Stimulated activated CD8-positive, alpha-beta memory T cell treated with anti-CD3 and anti-CD28 coated beads, Interleukin-7, amount 100 ng/mL, for 1 hour (primary cell): ENCODE data around the gene RASSF1.

Experiments used
- DNase-seq, 2 donors: peaks; one replicate each; pipeline ENCODE4 v3.0.0-alpha.2; 2020; ENCODE audit warnings: low read depth in 2 of 2

The RASSF1 gene

DNA sequence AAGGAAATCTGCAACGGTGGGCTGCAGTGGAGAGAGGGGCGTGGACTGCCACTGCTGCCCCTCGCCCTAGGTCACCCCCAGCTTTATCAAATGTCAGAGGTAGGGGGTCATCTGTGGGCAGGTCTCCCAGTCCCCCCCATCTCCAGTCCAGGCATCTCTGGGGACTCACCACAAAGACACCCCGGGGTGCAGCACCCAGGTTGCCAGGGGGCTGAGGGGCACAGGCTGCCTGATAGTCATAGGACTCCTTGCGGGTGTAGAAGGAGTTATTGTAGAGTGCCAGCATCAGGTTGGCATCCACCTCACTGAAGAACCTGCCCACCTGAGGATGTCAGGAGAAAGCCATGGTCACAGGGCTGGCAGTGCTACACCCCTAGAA lies 25.2 kb upstream of the RASSF1 start:
- DNase-seq: no peak

DNA sequence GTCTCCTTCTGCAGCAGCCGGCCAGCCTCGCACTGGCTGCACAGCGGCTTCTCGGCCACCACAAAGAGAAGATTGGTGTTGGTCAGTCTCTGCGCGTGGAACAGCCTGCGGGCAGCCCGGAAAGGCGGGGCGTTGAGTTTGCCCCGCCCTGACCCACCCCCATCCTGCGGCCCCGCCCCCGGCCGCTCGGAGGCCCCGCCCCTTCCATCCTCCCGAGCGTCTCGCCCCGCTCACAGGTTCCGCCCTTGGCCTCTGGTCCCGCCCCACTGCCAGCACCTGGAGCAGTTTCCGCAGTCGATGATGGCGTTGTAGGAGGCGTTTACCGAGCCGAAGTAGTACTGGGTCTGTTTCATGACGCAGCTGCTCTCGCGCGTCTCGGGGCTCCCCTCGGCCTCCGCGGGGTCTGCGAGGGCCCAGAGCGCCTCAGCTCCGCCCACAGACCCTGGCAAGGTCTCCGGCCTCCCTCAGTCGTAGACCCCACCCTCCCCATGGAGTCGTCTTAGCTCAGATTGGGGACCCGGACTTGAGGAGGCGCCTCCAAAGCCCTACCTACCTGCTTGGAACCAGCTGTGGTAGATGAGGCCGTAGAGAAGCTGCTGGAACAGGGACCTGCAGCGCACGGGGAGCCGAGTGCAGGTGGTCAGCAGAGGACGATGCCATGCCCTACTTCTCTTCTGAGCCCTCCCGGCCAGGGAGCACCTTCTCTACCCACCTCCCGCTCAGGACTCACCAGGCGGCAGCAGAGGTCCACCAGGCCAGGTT lies 24.6 kb upstream of the RASSF1 start:
- DNase-seq: peak; percentile 83 to 89

DNA sequence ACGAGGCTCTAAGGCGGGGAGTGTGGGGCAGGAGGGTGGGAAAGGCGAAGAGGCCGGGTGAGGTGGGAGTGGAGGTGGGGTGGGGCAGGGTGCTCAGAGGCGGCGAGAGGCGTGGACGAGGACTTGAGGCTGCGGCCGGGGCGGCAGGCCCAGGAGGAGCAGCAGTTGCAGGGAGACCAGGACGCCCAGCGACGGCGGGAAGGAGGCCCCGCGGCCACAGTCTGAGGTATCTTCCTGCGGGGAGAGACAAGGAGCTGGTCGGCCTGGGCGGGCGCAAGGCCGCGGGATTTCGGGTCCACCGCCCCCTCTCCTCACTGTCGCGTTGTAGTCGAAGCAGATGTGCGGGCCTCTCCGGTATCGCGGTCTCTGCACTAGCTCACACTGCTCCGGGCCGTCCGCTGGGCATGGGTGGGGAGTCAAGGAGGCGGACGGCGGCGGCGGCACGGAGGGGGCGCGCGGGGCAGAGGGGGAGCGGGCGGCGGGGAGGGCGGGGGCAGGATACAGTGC lies 24.0 kb upstream of the RASSF1 start:
- DNase-seq: no peak

DNA sequence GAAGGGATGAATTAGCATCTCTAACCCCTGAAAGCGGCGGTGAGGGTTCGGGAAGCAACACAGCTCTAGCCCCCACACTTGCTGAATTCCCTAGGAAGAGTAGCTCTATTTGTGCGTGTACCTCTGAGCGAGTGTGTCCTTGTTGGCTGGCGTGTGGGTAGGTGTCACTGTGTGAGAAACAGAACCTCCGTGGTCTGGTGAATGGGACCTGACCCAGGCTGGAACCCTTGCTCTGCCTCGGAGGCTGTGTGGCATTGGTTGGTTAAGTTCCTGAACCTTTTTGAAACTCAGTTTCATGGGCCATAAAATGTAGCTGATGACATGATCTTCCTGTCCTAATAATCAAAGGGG lies 19.1 kb upstream of the RASSF1 start:
- DNase-seq: no peak

DNA sequence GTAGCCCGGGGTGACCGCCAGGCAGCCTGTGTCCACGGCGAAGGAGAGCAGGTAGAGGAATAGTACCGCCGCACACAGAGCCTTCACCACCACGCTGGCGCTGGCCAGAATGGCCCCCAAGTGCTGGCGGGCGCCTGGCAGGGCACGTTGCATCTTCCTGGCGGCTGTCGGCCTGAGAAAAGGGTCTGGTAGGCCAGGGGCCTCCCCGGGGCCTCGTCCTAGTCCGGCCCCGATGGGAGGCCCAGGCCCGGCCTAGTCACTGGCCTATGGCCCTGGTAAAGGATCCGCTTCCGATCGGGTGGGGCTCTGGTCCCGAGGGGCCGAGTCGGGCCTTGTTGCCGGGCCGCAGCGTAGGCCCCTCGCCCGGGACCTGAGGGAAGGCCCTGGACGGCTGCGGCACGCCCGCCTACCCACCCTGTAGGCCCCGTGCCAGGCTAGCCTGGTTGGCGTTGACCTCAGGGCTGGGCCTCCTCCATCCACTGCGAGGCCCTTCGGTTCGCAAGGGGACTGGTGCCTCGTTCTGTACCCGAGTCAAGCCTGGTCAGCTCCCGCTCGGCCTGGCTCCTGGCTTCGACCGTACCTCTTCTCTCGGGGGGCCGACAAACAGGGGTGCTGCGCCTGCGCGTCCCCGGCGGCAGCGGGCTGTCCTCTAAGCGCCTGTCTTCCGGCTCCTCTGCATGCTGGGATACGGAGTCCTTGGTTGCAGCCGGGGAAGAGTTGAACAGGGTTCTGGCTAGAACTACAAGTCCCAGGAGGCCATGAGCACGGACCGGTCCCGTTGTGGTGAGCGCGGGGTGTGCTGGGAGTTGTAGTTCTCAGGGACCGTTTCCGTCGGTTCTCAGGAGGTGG lies 18.5 kb upstream of the RASSF1 start, which contains the start of gene TMEM115:
TMEM115 (minus strand) TSS at position 611 of the 849 bp plus-strand sequence; CDS start at position 153, 458 bp downstream.
- peak; percentile 84 to 87 for DNase-seq

DNA sequence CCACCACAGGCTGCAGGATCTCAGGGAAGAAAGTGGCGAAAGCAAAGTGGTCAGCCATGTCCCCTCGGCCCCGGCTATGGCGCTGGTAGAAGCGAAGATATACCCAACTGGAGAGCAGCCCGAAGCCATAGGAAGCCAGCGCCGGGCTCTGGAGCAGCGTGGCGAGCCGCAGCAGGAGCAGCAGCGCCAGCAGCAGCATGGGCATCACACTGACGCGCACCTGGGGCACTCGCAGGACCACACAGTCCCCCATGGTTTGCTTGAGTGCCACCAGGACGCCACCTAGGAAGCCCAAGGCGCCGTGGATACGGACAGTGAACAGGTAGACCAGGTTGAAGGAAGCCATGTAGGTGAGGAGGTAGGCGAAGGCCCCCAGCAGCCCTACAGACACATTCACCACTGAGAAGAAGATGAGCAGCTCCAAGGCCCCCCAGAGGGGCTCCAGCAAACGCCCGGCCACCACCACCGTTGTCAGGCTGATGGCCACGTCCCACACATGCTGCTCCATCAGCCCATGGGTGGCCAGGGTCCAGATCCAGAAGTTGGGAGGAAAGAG lies 17.8 kb upstream of the RASSF1 start:
- DNase-seq: no peak

DNA sequence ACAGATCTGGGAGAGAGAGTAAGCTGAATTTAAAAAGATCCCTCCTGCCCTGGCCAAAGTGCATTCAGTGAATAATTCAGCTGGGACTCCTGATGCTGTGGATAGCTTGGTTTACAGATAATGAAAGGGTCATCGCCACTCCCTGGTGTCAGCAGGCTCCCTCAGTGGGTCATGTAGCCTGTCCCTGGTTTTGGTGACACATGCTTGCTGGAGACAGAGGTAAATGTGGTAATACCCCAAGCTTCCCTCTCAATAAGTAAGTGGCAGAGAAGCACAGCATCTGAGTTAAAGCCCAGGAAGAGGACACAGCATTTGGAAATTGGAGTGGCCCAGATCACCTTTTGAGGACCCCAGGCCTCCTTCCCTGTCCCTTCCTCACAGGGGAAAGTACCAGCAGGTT lies 16.8 kb upstream of the RASSF1 start:
- no peak for DNase-seq

DNA sequence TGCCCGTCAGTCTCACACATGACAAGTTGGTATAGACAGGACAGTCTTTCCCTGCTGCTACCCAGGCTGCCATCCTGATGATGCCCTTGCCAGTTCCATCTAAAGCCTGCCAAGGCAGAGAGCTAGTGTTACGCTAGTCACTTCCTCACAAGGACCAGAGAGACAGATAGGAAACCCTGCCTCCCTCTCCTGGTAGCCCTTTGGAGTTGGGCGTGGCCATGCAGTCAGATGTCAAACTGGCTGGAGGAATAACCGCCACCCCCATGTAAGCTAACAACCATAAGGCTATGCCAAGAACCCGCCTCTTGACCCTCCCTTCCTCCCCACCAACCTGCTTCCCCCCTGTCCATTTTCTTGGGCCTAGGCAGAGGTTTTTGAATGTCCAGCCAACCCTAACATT lies 15.9 kb upstream of the RASSF1 start:
- no peak for DNase-seq

DNA sequence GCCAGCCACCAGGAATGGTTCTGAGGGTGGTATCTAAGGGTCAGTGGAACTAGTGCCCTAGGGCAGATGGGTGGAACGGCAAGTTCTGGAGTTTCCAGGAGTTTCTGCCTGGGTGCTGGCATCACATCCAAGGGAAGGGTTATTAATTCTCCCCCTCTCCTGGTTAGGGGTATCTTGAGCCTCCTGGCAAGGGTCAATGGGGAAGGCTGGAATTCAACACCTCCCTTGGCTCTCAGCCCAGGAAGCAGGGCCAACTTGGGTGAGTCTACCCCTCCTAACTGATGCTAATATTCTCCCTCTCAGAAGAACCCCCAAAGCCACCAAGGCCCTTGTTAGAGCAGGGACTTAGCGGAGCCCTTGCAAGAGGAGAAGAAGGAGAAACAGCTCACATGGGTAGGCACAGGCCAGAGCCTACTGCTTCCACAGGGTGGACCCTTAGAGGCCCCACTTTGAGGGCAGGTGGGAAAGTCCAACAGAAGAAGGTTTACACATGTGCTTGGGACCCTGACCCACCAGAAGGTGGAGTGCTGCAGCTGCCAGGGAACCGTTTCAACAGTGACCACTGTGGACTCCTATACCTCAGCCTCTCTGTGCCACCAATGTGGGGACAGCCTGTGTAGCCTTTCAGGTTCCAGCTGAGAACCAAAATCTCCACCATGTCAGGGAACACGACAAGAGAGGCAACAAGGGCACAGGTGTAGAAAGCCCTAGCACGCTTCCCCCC lies 15.4 kb upstream of the RASSF1 start:
- DNase-seq: no peak

DNA sequence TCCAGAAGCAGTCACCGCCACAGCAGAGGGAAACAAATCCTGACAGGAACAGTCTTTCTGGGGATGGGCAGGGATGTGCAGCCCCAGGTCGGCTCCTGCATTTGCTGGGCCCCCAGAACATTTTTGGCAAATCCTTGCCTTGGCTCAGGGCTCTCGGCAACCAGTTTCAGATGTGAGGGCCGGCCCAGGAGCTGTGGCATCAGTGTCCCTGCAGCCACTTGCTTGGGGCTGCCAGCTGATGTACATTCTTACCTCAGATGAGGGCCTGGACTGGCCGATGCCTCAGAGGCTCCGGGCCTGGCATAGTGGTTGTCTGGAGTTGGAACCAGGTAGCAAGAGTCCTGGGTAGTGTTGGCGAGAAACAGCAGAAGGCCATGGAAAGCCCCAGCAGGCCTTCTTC lies 14.2 kb upstream of the RASSF1 start:
- DNase-seq: no peak

DNA sequence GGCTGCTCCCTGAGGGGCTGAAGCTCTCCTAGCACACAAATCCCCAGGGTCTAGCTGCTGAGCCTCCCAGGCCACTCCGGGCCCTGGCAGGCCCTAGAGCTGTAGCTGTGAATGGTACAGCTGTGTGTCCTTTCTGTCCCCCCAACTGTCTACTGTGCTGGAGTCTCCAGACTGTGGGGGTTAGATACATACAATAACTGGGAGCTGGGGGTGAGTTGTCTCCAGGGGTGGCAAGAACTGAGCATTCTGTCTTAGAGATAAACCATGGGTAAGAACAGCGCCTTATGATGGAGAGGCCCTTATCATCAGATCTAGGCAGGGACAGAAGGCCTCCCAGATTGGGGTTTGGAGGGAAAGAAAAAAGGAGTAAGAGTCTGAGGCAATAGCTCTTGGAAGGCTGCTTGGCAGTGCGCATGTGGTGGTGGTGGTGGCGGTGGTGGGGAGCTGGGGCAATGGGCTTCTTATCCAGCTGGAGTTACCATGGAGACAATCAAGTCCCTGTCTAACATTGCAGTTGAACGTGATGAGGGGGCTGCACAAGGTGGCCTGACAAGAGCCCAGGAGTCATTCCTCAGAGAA lies 13.6 kb upstream of the RASSF1 start:
- DNase-seq: no peak

DNA sequence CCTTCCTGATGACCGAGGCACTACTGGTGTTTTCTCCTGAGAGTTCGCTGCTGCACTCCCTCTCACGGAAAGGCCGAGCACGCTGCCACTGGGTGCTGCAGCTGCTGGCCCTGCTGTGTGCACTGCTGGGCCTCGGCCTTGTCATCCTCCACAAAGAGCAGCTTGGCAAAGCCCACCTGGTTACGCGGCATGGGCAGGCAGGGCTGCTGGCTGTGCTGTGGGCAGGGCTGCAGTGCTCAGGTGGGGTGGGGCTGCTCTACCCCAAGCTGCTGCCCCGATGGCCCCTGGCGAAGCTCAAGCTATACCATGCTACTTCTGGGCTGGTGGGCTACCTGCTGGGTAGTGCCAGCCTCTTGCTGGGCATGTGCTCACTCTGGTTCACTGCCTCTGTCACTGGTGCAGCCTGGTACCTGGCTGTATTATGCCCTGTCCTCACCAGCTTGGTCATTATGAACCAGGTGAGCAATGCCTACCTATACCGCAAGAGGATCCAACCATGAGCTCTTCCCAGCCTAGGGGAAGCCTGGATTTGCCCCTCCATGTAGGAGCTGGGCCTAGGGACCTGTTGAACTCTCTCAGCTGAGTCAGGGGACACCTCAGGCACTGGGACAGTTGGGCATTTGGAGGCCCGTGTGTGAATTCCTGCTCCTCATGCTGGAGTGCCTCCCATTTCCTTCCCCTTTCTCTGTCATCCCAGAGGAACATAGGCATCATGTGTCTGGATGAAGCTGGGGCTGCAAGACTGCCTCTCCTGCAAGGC lies 12.8 kb upstream of the RASSF1 start:
- no peak for DNase-seq

DNA sequence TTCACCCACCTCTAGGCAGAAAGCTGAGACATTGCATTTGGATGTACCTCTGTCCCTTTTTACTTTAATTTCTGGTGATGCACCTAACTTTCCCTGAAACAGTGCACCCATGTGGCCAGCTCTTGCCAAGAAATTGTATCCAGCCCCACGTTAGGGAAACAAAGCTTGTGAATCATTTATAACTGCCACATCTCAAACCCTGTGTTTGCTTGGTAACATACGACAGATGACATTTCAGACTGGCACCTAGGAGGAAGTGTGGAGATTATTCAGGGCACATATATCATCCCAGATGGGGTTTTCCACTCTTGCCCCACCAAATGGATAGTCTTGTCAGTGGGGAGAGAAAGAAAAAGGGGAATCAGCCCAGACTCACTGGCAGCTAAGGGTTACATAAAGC lies 12.1 kb upstream of the RASSF1 start:
- no peak for DNase-seq

DNA sequence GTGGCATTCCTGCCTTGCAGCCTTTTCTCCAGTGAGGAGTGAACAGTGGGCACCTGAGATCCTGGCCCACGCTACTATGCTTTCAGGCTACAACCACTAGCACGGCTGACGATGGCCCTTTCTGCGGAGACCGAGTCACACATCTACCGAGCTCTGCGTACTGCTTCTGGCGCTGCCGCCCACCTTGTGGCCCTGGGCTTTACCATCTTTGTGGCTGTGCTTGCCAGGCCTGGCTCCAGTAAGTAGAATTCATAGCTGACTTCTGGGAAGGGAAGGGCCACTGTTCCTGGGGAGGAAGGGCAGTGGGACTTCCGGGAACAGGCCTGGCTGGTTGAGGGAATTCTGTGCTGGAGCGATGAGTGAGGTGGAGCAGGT lies 10.7 kb upstream of the RASSF1 start:
- no peak for DNase-seq

DNA sequence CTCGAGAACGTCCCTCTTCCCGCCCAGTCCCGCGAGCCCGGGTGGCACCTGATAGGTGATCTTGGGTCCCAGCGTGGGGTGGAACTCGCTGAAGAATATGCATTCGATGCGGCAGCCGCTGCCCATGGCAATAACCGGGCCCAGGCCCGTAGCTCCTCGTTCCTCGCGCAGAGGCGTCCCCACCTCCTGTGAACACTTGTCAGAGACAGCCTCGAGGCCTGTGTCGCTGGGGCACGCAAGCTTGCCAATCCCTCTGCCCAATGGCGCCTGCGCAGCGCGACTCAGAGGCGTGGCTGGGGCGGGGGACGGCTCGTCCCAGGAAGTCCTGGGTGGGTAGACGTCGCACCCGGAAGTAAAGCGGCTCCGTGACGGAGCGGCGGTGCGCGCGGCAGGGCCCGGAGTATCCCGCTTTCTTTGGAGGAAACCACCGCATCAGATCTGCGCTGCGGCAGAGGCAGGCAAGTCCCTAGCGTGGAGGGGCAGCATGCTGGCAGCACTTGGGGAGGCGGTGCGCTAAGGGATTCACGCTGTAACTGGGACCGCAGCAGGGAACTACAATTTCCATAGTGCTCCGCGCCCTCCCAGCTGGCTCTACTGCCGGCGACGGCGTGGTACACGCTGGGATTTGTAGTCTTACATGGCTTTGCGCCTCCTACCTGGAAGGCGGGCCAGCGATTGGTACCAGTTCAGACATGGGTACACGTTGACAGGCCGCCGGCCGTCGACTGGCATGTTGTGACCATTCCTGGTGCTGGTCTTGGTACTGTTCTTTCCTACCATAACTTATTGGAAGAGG lies 10.1 kb upstream of the RASSF1 start, which contains the start of the genes CYB561D2 and NPRL2:
CYB561D2 (plus strand) TSS at position 336 of the 796 bp plus-strand sequence. CDS start 572 bp downstream, outside the sequence.
NPRL2 (minus strand) TSS at position 249 of the 796 bp plus-strand sequence; CDS start at position 126, 123 bp downstream.
- DNase-seq: peak; percentile 98 to 99

DNA sequence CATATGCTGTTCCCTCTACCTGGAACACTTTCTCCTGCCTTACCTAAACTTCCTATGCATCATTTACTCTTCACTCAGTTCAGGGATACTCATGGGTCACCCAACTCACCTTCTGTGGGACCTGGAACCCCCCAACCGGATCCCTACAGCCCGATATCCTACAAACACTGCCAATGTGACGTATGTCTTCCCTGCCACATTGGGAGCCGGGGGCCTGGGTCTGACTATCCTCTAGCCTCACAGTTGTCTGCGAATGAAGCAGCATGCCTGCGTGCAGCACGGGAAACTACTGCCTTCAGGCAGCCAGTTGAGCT lies 9.5 kb upstream of the RASSF1 start:
- no peak for DNase-seq

DNA sequence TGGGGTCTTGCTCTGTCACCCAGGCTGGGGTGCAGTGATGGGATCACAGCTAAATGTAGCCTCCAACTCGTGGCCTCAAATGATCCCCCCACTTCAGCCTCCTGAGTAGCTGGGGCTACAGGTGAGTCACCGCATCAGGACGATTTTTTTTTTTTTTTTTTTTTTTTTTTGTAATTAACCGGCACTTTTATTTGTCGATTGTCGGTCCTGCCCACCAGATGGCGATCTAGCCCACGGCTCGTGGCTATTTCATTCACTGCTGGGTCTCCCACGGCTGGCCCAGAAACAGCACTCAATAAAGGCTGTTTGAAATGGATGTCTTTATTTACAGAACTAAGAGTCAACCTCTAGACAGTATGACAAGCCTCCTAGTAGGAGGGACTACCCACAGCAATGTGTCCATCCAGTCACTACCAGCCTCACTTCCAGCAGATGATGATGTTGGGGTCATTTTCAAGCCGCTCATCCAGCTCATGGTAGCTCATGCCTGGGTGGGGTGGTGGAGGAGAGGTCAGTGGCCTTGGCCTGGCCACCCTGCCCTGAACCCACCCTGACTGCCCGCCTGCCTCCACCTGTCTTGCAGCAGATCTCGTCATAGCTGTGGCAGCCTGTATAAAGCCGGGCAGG lies 6.7 kb upstream of the RASSF1 start:
- peak; percentile 41 to 50 for DNase-seq

DNA sequence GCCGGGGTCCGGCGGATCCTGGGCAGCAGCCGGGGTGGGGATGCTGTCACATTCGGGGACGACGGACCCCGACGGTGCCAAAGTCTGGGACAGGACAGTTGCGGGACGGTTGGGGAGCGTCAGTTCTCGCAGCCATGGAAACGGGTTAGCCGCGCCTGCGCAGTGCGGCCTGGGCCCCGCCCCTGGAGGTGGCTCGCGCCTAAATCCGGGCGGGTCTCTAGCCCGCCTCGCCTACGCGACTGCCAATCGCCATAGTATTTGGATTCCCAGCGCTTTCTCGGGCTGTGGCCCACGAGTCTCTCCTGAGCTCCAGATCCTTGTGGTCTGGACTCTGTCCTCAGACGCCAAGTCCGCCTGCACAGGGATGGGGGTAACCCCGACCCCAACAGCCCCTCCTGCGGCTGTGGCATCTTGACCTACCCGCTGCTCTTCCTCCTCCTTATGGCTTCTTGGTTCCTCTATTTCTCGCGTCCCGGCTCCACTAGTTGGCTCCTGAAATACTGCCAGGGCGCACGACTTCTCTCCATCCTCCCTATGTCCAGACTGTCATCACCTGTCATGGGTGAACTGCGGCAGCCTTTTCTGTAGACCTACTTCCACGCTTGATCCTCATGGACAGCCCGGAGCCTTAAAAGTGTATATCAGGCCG lies 5.1 kb upstream of the RASSF1 start, which contains the start of gene ZMYND10:
ZMYND10 (minus strand) TSS at position 147 of the 649 bp plus-strand sequence. CDS start 153 bp downstream, outside the sequence.
- DNase-seq: peak; percentile 46 to 50

DNA sequence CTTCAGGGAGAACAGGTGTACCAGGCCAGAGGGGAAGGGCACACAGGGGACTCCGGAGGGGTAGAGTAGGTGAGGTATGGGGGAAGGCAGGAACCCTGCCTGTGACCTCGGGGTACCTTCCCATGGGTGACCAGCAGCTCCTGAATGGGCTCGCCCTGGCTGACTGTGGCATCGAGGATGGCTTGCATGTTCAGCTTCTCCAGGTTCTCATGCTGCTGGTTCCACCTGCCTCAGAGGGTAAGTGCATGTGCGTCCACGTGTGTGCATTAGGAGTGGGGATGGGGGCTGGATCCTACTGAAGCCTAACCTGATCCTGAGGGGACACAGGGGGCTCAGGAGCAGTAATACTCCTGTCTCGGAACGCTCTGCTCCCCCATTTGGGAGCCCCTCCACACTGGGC lies 4.4 kb upstream of the RASSF1 start:
- no peak for DNase-seq
